Right lobe of liver (tissue), 4 donors: ENCODE measurements around the gene ARFIP2.

Experiments
- CTCF ChIP-seq, 4 donors: fragments of 200-600 bp in 3 of 4; fragments of 450-650 bp in 1 of 4; IDR thresholded peaks; one replicate each; pipeline versions ENCODE4 v1.5.1 to v1.8.0; 2016 to 2022; ENCODE audit warnings: antibody characterized with exemption in 4 of 4, mild to moderate bottlenecking in 2 of 4
- POLR2A ChIP-seq: fragments of 450-650 bp; IDR thresholded peaks from one replicate; pipeline ENCODE4 v1.6.1; 2017; ENCODE audit warnings: antibody characterized with exemption, mild to moderate bottlenecking
- donor health status: DM: no; HTN: no; CAD: no.
- donor health status: DM: no; HTN: no; CAD: no.
- donor health status: DM: no; HTN: yes; CAD: no.

- TF ChIP-seq CTCF (IDR thresholded peaks at IDR 0.05): no peak
- TF ChIP-seq POLR2A: no peak
These were observed 23.0 kb upstream of the ARFIP2 start for GRCh38 chr11:6504166-6504565.
